ENCODE data around the gene TMEM170A.
A peak's percentile ranks its signal among the peaks of the same experiment; 100 is the strongest.
"Not testable (repeated sequence)": the region's sequence is repeated elsewhere in the genome, so short reads cannot be mapped to it uniquely, and the experiment has no call there.

The TMEM170A gene

GRCh38 chr16:75464122-75464918 is at the start of gene TMEM170A:
TSS of gene TMEM170A (minus strand) at chr16:75464689. CDS start at chr16:75464600, 89 bp downstream.
- in situ Hi-C loops (cut with MboI; ENCODE audit: low sequenced_read_pairs, unreplicated experiment) = loop anchor here (25.0 kb wide), 1 partner anchor 1723 kb away; the partner anchor contains the start of genes MON1B and SYCE1L
- DNase-seq (ENCODE audit: low spot score) = peak; percentile 97
- TF ChIP-seq CTCF (IDR thresholded peaks at IDR 0.05; ENCODE audit: borderline replicate concordance, control extremely low read depth, extremely low read depth, insufficient read depth, missing control alignments) = peak; percentile 99

- TF ChIP-seq CTCF (IDR thresholded peaks at IDR 0.05; ENCODE audit: borderline replicate concordance, control extremely low read depth, extremely low read depth, insufficient read depth, missing control alignments) = no peak
- in situ Hi-C loops (cut with MboI; ENCODE audit: low sequenced_read_pairs, unreplicated experiment) = no loop called here
- no peak for DNase-seq (ENCODE audit: low spot score)
Observed at GRCh38 chr16:75506574-75506973, 42.1 kb upstream of the TMEM170A start.

- DNase-seq (ENCODE audit: low spot score) = no peak
- in situ Hi-C loops (cut with MboI; ENCODE audit: low sequenced_read_pairs, unreplicated experiment) = no loop called here
- TF ChIP-seq CTCF (IDR thresholded peaks at IDR 0.05; ENCODE audit: borderline replicate concordance, control extremely low read depth, extremely low read depth, insufficient read depth, missing control alignments) = no peak
Observed at GRCh38 chr16:75506107-75506506, 41.6 kb upstream of the TMEM170A start.

- no peak for TF ChIP-seq CTCF (IDR thresholded peaks at IDR 0.05; ENCODE audit: borderline replicate concordance, control extremely low read depth, extremely low read depth, insufficient read depth, missing control alignments)
- DNase-seq (ENCODE audit: low spot score) = no peak
- in situ Hi-C loops (cut with MboI; ENCODE audit: low sequenced_read_pairs, unreplicated experiment) = no loop called here
Observed at GRCh38 chr16:75503801-75504200, 39.3 kb upstream of the TMEM170A start.

GRCh38 chr16:75502916-75503605 is 38.6 kb upstream of the TMEM170A start:
- in situ Hi-C loops (cut with MboI; ENCODE audit: low sequenced_read_pairs, unreplicated experiment) = no loop called here
- no peak for TF ChIP-seq CTCF (IDR thresholded peaks at IDR 0.05; ENCODE audit: borderline replicate concordance, control extremely low read depth, extremely low read depth, insufficient read depth, missing control alignments)
- DNase-seq (ENCODE audit: low spot score) = no peak

- DNase-seq (ENCODE audit: low spot score); in situ Hi-C loops (cut with MboI; ENCODE audit: low sequenced_read_pairs, unreplicated experiment): not testable (repeated sequence)
Observed at GRCh38 chr16:75501820-75502219, 37.3 kb upstream of the TMEM170A start.

GRCh38 chr16:75501359-75501758 is 36.9 kb upstream of the TMEM170A start:
- DNase-seq (ENCODE audit: low spot score) = no peak
- no peak for TF ChIP-seq CTCF (IDR thresholded peaks at IDR 0.05; ENCODE audit: borderline replicate concordance, control extremely low read depth, extremely low read depth, insufficient read depth, missing control alignments)
- in situ Hi-C loops (cut with MboI; ENCODE audit: low sequenced_read_pairs, unreplicated experiment) = no loop called here

- DNase-seq (ENCODE audit: low spot score); in situ Hi-C loops (cut with MboI; ENCODE audit: low sequenced_read_pairs, unreplicated experiment): not testable (repeated sequence)
Observed at GRCh38 chr16:75498605-75499322, 34.3 kb upstream of the TMEM170A start.
